Measurements from ENCODE around the gene PEPD.

The PEPD gene

GRCh38 chr19:33528404-33528803, 6.8 kb upstream of the PEPD start:
- Histone ChIP-seq H3K27me3 (ENCODE audit: low read length) (no peaks in the 10 kb centered on the region), H3K9me3 (ENCODE audit: insufficient read depth, low read length) (no peaks in the 10 kb centered on the region), H3K27ac (ENCODE audit: low read depth, low read length) (no peak overlapping the region), H3K79me2 (ENCODE audit: insufficient read depth, low read length) (no peaks in the 10 kb centered on the region), H2AFZ (ENCODE audit: low read depth, low read length, severe bottlenecking) (no peak overlapping the region), H3F3A (ENCODE audit: insufficient read depth) (no peaks in the 10 kb centered on the region), H3K9me2 (replicated peaks; ENCODE audit: insufficient read depth, low read length) (no peaks in the 10 kb centered on the region), H4K20me1 (ENCODE audit: low read depth, low read length) (no peaks in the 10 kb centered on the region), H3K36me3 (ENCODE audit: low read length) (no peaks in the 10 kb centered on the region), H3K4me2 (ENCODE audit: low read depth, low read length, poor library complexity, severe bottlenecking) (no peak overlapping the region), H3K9ac (ENCODE audit: low read length) (no peak overlapping the region), H3K4me3 (ENCODE audit: insufficient read depth, low read length, poor library complexity, severe bottlenecking) (no peak overlapping the region)
- TF ChIP-seq CTCF (IDR thresholded peaks at IDR 0.05; ENCODE audit: insufficient read depth, low read length, poor library complexity, severe bottlenecking) (no peak), EZH2phosphoT487 (conservative IDR thresholded peaks at IDR 0.05; ENCODE audit: low read length) (no peak)

DNA sequence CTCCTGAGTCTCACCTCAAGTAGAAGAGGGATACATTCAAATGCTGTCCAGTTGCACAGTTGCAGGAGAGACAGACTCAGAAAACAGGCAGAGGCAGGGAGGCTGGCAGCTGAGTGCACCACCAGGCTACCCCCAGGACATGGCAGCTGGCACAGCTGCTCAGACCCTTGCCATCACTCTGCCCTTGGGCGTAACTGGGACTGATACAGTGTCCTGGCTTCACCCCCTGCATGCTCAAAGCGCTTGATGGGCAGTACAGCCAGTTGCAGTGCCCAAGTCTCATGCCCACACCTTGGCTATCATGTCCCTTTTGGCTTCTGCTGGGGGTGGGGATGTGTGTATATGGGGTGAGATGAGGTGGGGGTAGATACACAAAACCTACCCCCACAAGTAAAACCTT, 5.5 kb upstream of the PEPD start:
- Histone ChIP-seq H2AFZ (ENCODE audit: low read depth, low read length, severe bottlenecking) (no peak overlapping the region), H3K4me2 (ENCODE audit: low read depth, low read length, poor library complexity, severe bottlenecking) (no peak overlapping the region), H3K27ac (ENCODE audit: low read depth, low read length) (no peak overlapping the region), H3K36me3 (ENCODE audit: low read length) (no peaks in the 10 kb centered on the region), H3K4me3 (ENCODE audit: insufficient read depth, low read length, poor library complexity, severe bottlenecking) (no peak overlapping the region), H3K9me2 (replicated peaks; ENCODE audit: insufficient read depth, low read length) (no peaks in the 10 kb centered on the region), H3F3A (ENCODE audit: insufficient read depth) (no peaks in the 10 kb centered on the region), H3K9me3 (ENCODE audit: insufficient read depth, low read length) (no peaks in the 10 kb centered on the region), H3K79me2 (ENCODE audit: insufficient read depth, low read length) (no peaks in the 10 kb centered on the region), H3K27me3 (ENCODE audit: low read length) (no peaks in the 10 kb centered on the region), H4K20me1 (ENCODE audit: low read depth, low read length) (no peaks in the 10 kb centered on the region), H3K9ac (ENCODE audit: low read length) (no peak overlapping the region)
- TF ChIP-seq CTCF (IDR thresholded peaks at IDR 0.05; ENCODE audit: insufficient read depth, low read length, poor library complexity, severe bottlenecking) (no peak), EZH2phosphoT487 (conservative IDR thresholded peaks at IDR 0.05; ENCODE audit: low read length) (no peak)

DNA sequence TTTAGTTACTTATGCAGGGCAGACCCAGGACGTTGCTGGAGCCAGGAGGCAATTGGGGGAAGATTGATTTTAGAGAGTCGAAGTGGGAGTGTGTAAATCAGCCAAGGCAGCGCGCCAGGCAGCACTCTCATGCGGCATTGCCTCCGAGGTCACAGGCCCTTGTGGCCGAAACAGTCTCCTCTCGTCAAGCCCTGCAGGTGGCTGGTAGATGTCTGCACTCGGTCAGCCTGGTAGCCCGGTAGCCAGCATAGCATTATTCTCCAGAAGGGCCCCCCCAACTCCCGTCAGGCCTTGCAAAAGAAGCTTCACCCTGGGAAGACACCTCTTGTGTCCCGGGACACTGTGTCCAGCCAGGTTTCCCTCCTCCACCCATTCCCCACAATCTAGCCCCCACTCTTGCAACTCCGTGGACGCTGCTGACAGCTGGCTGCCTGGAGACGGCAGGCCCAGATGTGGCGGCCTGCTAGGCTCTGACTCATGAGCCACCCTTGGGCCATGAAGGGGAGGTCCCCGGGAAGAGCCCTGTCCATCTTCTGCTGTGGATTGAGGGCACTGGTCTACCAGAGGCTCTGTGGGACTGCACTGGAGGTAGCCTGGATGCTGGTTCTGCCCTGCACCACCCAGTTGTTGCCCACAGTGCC, 2.6 kb upstream of the PEPD start:
- H3K4me3 ChIP-seq (ENCODE audit: insufficient read depth, low read length, poor library complexity, severe bottlenecking), result no peak overlapping the region
- no peak overlapping the region for H3K27ac ChIP-seq (ENCODE audit: low read depth, low read length)
- H3F3A ChIP-seq (ENCODE audit: insufficient read depth), result no peaks in the 10 kb centered on the region
- TF ChIP-seq CTCF (IDR thresholded peaks at IDR 0.05; ENCODE audit: insufficient read depth, low read length, poor library complexity, severe bottlenecking) (no peak), EZH2phosphoT487 (conservative IDR thresholded peaks at IDR 0.05; ENCODE audit: low read length) (no peak)
- H4K20me1 ChIP-seq (ENCODE audit: low read depth, low read length), result no peaks in the 10 kb centered on the region
- no peak overlapping the region for H2AFZ ChIP-seq (ENCODE audit: low read depth, low read length, severe bottlenecking)
- no peaks in the 10 kb centered on the region for H3K9me2 ChIP-seq (replicated peaks; ENCODE audit: insufficient read depth, low read length)
- no peaks in the 10 kb centered on the region for H3K9me3 ChIP-seq (ENCODE audit: insufficient read depth, low read length)
- H3K79me2 ChIP-seq (ENCODE audit: insufficient read depth, low read length), result no peaks in the 10 kb centered on the region
- H3K9ac ChIP-seq (ENCODE audit: low read length), result no peak overlapping the region
- H3K36me3 ChIP-seq (ENCODE audit: low read length), result no peaks in the 10 kb centered on the region
- H3K4me2 ChIP-seq (ENCODE audit: low read depth, low read length, poor library complexity, severe bottlenecking), result no peak overlapping the region
- no peaks in the 10 kb centered on the region for H3K27me3 ChIP-seq (ENCODE audit: low read length)
